Right lung (tissue), 5 donors: ENCODE results near the gene GMDS. TPM values are rescaled to one million over a fixed set of nuclear protein-coding genes. Genes with fewer than 3 reads are reported as not detected.

Source experiments
- DNase-seq, 2 donors: peaks; one replicate each; pipeline ENCODE4 v3.0.0-alpha.2; 2013
- polyA plus RNA-seq, 5 donors: library from polyadenylated mRNA; unstranded; fragments of 120-200 nt; gene quantifications; one replicate each; pipeline versions ENCODE4 v1.2.1 to v1.2.3, GENCODE V29; 2013; ENCODE audit warnings: inconsistent platforms in 1 of 5, low replicate concordance in 1 of 5; ENCODE audit not compliant: insufficient read length in 5 of 5, insufficient read depth in 1 of 5

GMDS gene
- polyA plus RNA-seq, 5 donors, result 16.7 to 26.7 (median 20.5) TPM

DNA sequence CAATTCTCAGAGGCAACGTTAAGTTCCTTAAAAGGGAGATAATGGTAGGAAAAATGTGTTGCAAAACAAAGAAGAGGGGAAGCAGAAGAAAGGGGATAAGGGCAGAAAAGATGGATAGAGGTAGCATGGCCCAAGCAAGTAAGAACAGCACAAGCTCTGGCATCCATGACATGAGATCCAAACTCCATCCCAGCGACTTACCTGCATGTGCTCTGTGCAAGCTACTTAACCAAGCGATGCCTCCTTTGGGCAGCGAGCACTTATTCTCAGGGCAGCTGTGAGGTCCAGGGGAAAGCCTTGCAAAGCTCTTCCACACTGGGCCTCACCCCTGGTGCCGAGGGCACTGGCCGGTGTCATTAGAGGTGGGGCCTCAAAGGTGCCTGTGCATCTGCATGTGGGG, 340.5 kb downstream of the GMDS start:
- DNase-seq, result no peak

DNA sequence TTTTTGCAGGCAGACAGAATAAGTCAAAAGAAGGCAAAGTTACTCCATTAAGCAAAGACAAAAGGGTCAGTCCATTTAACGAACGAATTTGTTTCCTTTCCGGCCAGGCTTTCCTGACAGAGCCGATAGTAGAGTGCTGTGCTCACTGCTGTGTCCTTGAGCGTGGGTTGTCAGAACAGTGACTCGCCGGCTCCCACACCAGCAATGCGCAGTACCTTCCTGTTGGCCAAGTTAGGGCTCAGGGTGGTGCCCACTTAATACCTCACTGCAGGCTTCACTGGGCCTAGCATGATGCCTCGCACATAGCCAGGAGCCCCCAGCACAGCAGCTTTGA, 341.0 kb downstream of the GMDS start:
- DNase-seq, result no peak

DNA sequence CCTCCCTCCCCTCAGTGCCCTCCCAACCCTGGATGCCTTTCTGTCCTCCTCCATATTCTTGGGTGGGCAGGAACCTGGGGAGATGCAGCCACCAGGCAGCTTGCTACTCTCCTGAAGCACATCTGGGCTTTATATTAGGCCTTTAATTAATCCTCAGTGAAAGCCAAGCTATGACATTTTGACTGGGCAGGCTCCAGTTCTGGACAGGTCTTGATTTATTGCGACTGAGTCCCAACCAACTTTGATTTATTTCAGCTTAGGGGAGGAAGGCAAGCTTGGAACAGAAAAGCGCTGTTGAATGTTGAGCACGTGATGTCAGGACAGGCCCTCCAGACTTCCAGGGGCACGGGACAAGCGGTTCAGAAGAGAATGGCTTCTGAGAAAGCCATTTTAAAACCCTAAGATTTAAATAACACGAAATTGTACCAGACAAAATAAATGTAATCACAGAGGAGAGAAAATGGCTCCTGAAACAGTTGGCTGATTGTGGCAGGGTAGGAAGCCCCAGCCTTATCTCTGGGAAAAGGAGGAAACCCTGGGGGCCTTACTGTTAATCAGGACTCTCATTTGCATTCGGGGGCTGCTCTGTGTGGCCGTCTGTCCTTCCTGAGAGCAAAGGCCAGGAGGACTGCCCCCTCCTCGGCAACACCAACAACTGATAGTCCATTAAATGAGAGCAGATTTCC, 341.5 kb downstream of the GMDS start:
- DNase-seq, result no peak

DNA sequence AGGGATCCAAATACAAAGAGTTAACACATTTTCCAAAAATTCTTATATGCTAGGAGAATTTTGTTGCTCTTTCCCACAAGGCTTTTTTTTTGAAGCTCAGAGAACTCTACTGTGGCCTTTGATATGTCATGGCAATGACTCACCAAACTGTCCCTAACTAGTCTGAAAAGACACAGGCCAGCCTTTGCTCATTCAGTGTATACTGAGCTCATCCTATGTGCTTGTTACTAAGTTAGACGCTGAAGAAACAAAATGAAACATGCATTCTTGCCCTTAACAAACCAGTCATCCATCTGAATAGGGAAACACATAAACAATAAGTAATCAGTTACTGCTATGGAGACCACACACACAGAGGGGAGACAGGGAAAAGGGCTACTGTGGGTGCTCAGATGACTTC, 343.8 kb downstream of the GMDS start:
- DNase-seq, result no peak

DNA sequence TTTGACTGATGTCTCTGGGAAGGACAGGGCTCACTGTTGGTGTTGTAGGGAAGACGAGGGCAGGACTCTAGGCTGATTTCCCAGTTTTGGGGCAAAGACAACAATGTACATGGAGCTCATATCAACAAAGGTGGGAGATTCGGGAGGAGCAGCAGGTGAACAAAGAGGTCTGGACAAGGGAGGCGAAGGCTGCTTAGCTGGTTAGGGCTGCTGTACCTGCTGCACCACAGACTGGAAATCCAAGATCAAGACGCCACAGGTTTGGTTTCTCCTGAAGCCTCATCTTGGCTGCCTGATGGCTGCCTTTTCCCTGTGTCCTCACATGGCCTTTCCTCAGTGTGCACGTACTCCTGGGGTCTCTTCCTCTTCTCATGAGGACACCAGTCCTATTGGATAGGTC, 348.5 kb downstream of the GMDS start:
- no peak for DNase-seq

DNA sequence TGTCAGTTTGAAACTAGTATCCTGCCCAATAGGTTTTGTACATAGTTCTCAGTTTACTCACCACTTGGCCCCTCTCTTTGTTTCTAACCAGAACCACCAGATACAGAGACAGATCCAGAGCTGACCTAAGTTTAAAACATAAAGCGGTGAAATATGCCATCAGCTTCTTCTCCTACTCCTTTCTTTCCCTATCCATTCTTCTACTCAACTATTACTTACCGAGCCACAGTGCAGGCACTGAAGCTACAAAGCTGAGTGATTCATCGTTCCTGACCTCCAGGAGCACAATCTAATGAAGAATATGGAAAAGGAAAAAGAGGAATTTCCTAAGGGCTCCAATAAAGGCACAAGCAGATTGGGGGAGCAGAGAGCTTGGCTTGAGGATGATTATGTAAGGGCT, 349.7 kb downstream of the GMDS start:
- no peak for DNase-seq

DNA sequence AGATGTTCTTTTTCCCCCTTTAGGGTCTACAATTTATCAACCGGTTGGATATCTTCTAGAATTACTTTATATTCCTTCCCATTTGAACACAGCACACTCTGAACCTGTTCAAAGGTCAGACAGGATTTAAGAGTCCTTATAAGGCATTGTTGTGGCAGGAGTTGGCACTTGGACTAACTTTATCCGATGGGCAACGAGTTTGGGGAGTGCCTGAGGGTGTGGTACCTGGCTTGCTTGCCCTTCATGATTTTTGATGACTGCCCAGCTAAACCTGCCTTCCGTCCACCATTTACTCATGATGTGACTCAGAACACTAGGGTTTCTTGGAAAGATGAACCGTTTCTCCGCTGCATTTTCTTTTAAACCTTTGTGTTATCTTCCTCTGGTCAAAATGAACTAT, 350.5 kb downstream of the GMDS start:
- no peak for DNase-seq

DNA sequence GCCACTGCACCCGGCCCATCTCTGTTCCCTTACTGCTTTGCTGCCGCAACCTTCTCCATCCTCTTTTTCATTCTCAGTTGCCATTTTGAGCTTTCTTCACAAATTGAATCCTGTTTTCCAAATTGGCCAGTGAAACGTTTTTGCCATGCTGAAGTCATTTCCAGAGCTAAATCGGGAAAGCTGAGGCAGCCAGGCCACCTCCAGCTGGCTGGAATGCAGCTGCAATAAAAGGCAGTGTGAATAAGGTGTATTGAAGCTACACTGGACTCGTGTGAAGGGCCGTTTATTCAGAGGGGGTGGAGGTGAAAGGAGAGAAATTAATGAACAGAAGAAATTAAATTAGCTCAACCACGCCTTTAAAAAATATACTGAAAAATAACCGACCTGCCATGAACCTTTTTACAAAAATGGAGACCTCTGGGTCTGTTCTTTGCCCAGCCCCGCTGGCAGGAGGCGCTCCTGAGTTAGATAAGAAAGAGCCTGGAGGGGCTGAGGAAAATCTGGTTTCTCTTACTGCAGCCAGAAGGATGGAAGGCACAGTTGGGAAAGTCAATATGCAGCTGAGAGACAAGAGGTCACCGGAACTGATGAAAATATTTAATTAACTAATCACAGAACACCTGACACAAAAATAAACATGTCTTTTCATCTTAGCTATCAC, 351.8 kb downstream of the GMDS start:
- no peak for DNase-seq

DNA sequence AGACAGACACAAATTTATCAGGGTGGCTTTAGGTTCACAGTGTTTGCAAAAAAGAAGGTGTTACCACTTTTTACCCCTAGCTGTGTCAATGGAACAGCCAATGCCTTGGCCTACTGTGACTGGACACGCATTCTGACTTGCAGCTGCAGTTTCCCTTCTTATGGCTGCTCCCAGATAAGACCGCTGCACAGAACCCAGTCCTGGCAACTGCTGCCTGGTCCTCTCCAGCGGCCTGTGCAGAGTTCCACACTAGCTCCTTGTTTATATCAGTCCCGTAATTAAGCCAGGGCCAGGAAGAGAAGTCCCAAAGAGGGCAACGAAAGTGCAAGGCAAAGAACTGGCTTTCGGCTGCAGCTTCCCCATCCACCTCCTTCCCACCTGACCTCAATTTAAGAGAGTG, 352.7 kb downstream of the GMDS start:
- DNase-seq, result no peak

DNA sequence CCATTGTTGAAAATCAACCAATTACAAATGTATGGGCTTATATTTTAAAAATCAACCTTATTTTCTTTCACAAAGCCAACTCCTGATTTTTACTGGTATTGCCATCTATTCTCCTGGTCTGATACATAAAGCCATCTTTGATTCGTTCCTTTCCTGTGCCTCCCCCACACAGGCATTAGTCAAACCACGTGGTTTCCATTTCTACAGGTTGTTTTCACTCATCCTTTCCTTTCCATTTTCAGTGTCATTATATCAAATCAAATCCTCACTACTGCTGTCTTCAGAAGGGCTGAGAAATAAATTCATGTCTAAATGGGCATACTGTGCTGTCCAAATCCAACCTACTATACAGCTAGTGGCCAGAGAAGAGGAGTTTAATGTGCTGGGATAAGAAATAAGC, 354.4 kb downstream of the GMDS start:
- no peak for DNase-seq

DNA sequence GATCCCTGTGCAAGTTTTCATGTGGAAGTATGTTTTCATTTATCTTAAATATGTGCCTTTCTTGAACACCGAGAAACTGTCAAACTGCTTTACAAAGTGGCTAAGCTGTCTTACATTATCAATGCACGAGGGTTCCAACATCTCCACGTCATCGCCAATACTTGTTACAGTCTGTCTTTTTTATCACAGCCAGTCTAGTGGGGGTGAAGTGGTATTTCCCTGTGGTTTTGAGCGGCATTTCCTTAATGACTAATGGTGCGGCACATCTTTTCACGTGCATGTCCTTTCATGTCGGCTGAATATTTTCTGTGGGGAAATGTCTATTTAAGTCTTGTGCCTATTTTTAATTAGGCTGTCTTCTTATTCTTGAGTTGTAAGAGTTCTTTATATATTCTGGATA, 355.3 kb downstream of the GMDS start:
- no peak for DNase-seq

DNA sequence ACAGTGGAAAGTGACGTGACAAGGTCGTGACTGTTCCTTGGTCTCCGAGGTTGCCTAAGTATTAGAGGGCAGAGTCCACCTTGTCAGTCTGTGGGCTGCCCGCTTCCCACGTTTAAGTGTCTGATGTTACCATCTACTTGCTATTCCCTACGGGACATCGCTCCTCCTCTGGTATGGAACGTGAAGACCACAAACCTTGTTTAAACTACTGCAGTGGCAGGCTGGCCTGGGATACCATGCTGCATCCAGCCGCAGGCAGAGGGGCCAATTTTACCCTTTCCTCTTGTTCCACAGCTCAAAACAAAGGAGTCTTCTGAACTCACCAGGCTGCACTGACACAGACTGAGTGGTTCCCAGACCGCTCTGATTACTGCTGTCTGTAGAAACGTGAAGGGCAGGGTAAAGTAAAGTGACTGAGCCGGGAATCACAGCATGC, 359.8 kb downstream of the GMDS start:
- DNase-seq, result no peak

DNA sequence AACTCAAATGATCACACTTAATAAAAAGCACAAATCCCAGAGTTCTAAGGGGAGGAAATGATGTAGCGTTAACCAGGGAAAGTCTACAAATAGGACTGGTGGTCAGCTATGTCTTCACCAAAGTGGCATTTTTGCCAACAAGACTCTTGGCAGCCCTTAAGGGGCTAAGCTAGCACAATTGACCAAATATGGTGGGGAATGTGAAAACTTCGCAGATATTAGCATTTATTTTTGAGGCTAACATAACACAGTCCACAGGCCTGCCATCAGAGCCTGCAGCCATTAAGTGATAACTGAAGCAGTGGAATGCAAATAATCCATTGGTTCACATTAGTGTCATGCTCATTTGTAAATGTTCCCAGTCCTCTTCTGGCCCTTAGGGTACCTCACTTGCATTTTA, 361.1 kb downstream of the GMDS start:
- DNase-seq, result no peak

DNA sequence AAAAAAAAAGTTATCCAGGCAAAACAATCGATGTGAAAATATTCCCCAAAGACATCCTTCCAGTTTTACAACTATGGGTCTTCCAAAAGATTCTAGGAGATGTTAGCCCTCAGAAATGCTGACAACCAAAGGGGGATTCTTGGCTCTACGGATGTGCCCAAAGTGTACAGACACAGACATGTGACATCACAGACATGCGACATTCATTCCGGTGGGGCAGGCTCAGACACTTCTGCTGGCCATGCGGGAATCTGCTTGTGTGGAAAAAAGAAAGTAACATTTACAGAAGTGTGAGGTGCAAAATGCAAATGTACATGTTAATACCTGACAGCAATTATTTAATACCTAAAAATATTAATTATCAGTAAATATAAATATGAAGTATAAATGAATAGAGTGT, 367.1 kb downstream of the GMDS start:
- DNase-seq, result no peak

DNA sequence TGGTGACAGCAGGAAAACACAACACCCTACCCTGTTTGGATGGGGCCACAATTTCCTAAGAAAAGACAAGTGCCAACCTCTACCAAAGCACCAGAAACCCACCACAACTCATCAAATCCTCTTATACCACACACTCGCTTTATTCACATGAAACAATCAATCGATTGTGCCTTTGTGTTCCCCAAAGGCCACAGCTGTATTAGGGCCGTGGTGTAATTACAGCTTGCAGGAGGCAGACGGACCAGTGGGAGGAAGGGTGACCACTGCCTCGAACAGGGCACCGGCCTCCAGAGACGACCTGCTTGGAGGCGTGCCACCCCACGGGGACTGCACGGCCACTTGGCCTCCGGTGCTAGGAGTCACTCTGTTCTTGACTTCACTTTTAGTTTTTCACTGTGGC, 371.6 kb downstream of the GMDS start:
- DNase-seq, result no peak

DNA sequence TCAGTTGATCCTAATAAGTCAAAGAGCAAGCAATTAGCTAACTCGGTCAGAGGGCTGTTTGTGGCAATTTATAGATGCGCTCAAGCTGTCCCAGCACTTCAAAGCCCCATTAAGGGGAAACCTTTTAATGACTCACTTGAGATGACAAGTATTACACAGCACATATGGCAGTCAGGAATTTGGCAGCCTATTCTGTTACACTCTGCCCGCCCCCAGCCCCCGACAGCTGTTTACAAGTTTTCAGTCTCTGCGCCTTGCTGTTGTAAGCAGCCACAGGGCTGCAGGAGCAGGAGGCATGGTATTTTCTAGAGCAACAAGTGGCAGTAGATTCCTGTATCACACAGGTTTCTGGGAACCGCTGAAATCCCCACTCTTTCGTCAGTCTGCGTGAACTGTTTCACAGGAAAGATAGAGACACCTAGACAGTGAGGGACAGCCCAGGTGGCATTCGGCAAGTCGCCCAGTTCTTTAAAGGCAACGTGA, 372.7 kb downstream of the GMDS start:
- DNase-seq, result peak; percentile 77 to 79

DNA sequence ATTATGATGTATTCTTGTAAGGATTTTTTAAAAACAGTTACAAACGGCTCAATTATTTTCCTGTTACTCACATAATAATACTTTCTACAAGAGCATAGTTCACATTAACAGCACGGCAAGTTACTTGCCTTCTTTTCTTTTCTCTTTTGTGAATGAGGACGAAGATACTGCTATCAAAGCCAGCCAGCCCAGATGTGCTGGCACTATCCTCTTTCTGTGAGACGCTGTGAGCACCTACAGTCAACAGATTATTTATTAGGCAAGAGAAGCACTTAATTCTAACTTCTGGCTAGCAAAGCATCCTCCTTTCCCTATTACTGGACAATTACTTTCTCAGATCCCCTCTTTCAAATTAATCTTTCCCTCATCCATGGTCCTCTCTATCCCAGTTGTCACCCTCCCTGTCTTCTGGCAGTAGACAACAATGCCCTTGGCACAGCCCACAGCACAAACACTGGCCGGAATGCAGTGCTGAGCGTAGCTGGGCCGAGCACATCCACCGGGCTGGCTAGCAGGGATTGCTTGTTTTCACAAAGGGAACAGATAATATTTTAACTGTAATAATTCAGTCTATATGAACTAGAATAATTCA, 373.6 kb downstream of the GMDS start:
- DNase-seq, result no peak

DNA sequence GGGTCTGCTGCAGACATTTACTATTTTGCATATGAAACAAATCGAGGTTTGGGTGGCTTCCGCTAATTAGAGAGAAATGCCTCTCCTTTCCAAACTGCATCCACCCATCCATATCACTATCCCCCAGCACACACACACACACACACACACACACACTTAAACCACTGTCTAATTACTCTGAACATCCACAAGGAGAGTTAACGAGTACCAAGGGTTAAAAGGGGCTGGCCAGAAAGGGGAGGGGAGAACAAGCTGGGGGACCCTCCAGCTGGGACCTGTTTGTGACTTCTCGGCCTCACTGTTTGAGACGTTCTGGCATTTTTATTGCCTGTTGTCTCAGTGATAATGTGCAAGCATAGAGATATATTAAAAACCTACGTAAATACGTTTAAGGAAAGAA, 374.5 kb downstream of the GMDS start:
- DNase-seq, result peak; percentile 51 to 58

DNA sequence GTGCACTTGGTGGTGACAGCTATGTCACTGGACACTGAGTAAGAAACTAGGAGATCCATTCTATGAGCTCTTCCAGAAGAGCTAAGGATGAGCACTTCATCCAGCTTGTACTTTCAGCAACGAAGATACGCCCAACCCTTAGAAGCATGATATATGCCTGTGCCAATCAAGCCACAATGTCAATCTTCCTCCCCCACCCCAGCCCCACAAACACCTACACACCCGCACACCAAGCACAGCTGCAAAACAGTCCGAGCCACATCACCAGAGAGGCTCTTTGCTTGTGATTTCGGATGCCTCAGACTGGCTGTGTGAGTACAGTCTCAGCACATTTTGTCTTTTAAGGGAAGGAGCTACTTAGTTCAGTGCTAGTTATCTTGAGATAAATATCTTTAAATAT, 375.2 kb downstream of the GMDS start:
- no peak for DNase-seq

DNA sequence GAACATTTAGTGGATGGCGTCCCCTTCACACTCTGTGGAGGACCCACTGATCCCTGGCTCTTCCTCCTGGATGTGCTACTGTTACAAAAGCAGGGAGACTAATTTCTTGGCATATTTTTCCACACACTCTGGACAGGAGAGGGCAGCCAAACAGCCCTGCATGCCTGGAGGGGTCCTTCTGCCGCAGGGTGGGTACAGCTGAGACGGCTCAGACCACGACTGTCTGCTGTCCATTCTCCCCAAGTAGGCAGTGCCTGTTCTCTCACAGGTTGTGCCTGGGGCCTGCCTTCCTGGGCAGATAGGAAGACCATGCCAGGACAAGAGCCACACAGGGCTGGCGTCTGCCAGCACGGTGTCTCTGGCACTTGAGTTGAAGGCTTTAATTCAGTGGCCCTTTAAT, 375.6 kb downstream of the GMDS start:
- no peak for DNase-seq

DNA sequence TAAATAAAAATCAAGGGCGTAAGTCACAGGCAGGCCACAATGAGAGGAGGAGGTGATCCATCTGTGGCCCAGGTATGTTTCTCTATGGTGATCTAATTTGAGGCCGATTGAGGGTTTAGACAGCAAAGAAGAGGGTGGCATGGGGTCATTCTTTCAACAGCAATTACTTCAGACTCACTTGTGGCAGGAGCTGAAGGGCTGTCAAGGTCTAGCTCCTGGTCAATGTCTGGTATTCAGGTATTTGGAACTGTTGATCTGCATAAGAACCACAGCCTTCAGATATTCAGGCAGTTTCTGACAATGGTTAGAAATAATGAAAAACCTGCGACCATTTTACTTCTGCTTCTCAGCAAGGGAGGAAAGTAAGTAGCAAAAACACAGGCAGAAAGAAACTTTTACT, 376.1 kb downstream of the GMDS start:
- no peak for DNase-seq

DNA sequence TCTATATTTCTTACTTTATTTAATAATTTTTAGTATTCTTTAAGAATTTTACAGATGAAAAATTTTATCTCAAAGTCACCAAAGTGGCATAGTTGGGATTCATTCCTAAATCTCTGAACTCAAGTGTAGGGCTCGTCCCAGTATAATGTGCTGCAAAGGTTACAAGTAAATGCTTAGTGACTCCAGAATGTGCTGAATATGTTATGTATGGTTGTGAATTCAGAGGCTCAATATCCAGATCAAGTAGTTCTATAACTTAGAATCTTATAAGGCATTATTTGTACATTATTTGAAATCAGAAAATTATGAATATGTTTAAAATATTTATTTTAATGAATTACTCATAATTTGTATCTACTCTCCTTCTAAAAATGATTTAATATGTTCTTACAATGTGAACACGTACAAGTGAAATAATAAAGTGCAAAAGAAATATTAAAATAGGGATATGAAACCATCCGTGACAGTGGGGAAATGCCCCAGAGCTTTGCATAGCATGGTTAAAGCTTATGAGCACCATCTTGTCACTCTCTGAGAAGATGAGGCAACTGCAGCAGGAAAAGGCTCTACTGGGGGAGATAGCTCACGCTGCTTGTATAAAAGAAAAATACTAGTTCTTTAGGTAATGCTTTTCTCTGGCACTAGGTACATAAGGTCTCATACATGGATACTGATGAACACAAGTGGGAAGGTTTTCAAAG, 376.7 kb downstream of the GMDS start:
- no peak for DNase-seq

DNA sequence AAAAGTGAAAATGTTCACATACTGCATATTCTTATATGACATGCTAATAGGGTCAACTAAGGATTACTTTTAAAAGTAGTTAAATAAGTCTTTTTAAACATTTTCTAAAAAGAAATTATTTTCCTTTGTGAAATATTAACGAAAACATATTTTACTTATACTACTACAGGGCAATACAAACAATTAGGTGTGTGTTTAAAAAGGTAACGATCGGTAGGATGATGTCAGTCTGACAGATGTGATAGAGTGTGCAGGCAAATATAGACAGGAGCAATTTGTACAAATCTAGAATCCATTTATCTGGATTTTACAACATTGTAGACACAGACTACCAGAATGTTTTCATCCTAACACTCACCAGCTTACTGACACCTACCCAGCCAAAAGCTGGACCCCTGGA, 378.2 kb downstream of the GMDS start:
- no peak for DNase-seq
